HG03432 (cell line): ENCODE results near the gene CNKSR1.

ENCODE experiments used
- ATAC-seq: cut with Tn5 transposase; IDR thresholded peaks from one replicate; pipeline ENCODE4 v1.9.1; 2021; ENCODE audit warnings: mild to moderate bottlenecking, moderate library complexity; ENCODE audit not compliant: unreplicated experiment

CNKSR1 gene

DNA sequence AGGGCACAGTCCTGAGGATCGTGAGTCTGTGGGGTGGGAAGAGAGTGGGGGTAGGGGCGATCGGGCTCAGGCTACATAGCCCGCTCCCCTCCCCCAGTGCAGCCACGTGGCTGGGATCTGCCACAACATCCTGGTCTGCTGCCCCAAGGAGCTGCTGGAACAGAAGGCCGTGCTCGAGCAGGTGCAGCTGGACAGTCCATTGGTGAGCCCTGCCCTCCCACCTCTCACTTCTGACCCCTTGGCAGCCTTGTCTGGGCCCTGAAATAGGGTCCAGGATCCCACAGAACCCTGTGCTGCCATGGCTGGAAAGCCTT lies 5.0 kb downstream of the CNKSR1 start:
- ATAC-seq, result no peak

DNA sequence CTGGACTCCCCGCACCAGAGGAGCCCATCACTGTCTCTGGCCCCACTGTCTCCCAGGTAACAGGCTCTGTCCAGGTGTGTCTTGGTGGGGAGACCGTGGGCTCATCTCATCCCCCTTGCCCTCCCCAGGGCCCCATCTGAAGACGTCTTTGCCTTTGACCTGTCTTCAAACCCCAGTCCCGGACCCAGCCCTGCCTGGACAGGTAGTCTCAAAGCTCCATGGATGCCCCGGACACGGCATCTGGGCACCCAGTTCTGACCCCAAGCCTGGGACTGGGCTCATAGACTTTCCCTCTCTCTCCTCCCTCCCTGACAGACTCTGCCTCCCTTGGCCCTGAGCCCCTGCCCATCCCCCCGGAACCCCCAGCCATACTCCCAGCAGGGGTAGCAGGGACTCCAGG lies 6.8 kb downstream of the CNKSR1 start:
- ATAC-seq, result no peak

DNA sequence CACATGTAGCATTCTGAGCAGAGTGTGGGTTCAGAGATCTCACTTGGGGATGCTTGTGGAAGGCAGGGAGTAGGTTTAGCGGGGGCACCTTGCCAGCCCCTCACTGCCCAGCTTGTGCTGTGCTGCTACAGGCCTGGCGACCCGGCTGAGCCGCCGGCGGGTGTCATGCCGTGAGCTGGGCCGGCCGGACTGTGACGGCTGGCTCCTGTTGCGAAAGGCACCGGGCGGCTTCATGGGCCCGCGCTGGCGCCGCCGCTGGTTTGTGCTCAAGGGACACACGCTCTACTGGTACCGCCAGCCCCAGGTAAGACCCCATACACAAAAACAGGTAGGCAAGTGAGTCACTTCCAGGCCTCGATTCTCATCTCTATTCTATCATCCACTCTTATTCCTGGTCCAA lies 7.6 kb downstream of the CNKSR1 start:
- ATAC-seq, result no peak

DNA sequence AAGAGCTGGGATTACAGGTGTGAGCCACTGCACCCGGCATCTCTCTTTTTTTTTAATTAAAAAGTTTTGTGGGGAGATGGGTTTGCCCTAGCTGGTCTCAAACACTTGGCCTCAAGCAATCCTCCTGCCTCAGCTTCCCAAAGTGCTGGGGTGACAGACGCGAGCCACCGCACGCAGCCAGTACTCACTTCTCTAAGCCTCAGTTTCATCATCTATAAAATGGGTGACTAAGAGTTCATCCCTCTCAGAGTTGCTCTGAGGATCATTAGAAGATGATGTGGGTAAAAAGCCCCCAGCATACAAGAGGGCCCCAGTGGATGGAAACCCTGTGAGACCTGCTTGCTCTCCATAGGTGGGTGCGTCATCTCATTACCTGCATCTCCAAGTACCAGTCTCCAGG lies 10.6 kb downstream of the CNKSR1 start:
- no peak for ATAC-seq

DNA sequence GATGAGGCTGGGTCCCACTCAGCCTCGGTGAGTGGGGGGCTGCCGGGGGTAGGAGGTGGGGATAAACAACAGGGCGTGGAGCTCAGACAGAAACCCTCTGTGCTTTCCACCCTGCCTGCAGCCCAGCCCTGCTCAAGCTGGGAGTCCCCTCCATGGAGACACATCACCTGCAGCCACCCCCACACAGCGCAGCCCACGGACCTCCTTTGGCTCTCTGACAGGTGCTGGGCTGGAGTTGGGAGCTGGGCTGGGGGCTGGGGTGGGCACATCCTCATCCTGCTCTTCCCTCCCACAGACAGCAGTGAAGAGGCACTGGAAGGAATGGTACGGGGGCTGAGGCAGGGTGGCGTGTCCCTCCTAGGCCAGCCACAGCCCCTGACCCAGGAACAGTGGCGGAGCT lies 11.2 kb downstream of the CNKSR1 start:
- no peak for ATAC-seq

DNA sequence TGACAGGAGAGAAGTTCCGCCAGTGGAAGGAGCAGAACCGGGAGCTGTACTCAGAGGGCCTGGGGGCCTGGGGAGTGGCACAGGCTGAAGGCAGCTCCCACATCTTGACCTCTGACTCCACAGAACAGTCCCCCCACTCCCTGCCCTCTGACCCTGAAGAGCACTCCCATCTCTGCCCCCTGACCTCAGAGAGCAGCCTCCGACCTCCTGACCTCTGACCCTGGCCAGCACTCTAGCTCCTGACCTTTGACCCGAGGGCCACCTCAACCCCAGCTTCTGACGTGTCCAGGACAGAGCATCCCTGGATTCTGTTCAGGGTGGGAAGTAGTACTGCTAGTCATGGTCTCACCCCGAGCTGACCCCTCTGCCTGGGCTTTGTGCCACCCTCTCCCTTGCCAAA lies 12.0 kb downstream of the CNKSR1 start:
- no peak for ATAC-seq

DNA sequence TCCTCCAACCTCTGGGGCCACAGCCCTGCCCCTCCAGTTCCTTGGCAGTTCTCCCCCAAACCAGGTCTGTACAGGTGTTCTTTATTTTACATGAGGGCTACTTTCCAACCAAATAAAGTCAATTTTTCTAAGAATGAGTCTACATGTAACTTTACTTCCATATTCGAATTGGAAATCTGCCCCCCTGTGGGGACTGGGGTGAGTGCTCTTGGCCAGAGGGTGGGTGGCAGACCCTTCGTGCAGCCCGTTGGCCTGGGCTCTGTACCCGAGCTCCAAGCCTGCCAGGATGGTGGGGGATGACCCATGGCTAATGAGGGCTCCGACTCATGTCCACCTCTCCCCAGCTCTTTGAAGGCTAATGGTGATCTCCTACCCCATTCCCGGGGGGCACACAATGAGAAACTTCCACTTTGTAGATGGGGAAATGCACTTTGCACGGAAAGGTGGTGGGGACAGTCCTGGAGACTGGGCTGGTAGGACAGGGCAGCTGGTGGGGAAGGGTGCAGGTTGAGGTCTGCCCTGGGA lies 12.5 kb downstream of the CNKSR1 start:
- no peak for ATAC-seq

DNA sequence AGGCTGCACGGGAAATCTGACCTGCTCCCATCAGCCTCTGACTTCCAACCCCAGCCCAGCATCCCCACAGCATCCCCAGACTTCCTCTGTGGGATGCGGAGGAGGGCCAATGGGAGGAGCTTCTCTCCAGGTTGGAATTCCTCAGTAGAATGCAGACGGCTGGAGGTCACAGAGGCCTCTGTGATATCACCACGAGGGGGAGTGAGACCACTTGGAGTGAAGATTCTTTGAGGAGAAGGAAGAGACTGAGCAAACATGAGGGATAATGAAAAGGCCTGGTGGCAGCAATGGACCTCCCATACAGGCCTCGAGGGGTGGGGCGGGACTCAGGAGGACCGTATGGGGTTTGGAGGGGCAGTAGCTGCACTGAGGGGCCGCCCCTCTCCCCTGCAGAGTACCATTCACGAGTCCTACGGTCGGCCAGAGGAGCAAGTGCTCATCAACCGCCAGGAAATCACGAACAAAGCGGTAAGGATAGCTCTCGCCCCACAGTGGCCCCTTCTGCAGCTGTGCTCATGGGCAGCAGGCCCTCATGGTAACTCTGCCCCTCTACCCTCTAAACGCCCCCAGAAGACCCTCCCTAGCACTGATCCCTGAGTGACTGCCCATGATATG lies 13.2 kb downstream of the CNKSR1 start, which contains the start of gene CATSPER4:
Gene CATSPER4, plus strand, starts transcription at position 230 of the 615 bp plus-strand sequence. Its CDS starts 26 bp downstream, at position 256.
- no peak for ATAC-seq

DNA sequence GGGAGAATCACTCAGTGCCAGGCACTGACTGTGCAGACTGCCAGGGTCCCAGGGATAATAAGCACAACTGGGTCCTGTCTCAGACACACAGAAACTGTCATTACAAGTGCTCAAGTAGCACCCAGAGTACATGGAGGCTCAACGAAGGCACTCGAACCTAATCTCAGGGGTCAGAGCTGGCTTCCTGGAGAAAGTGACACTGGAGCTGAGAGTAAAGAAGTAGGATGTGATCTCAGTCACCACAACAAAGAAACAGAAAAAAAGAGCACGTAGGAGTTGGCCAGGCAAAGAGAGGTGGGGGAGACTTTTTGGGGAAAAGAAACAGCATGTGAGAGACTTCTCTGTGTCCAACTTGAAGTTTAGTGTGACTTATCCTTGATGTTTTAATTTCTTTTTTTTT lies 14.4 kb downstream of the CNKSR1 start:
- no peak for ATAC-seq

DNA sequence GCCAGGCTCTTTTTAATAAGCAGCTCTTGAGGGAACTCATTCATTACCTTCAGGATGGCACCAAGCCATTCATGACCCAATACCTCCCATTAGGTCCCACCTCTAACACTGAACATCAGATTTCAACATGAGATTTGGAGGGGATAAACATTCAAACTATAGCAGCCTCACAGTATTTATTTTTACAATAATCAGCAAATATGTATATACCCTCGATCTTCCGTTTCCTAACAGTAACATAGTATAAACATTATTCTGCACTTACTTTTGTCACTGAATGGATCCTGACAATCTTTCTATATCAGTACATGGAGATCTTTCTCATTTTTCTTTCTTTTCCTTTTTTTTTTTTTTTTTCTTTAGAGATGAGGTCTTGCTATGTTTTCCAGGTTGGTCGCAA lies 18.5 kb downstream of the CNKSR1 start:
- no peak for ATAC-seq

DNA sequence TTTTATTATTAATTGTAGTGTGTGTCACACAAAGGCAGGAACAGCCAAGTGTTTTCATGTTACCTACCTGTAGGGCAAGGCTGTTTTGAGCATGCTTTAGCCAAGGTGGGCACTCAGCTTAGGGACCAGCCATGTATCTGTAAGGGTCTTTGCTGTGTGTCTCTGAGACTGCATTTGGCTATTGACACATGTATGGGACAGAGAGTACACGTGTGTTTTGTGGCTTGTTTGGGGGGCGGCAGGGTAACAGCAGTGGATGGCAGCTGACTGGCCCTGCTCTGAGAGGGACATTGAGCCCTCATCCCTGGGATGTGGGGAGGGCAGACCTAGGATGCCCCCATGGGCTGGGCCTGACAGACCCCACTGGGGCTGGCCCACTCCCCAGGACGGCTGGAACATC lies 20.0 kb downstream of the CNKSR1 start:
- no peak for ATAC-seq

DNA sequence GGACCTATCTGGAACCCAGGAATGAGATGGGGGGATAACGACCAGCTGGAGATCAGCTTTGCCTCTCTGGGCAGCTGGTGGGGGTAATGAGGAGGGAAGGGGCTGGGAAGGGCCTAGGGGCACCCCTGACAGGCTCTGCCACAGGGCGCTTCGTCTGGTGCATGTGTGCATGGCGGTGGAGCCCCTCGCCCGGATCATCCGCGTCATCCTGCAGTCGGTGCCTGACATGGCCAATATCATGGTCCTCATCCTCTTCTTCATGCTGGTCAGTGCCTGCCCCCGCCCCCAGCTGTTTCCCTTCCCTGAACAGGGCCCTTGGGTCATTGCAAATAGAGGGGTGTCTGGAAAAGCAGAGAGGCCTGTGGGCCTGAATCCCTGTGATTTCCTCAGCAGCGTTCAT lies 20.5 kb downstream of the CNKSR1 start:
- no peak for ATAC-seq

DNA sequence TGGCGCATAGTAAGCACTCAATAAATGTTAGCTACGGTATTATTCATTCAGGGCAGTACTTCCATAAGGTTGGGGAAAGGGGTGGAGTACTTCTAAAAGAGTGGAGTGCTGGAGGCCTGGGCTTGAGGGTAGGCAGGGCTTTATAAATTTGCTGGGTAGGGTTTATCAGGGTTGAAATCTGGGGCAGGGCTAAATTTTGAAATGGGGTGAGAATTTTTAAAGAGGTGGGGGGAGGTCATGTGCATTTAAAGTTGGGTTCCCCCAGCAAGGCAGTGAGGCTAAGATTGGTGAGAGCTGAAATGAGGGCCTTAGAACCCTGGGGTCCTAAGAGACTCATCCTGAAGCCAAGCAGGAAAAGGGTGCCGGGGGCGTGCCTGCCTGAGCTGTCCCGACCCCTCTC lies 23.1 kb downstream of the CNKSR1 start:
- no peak for ATAC-seq

DNA sequence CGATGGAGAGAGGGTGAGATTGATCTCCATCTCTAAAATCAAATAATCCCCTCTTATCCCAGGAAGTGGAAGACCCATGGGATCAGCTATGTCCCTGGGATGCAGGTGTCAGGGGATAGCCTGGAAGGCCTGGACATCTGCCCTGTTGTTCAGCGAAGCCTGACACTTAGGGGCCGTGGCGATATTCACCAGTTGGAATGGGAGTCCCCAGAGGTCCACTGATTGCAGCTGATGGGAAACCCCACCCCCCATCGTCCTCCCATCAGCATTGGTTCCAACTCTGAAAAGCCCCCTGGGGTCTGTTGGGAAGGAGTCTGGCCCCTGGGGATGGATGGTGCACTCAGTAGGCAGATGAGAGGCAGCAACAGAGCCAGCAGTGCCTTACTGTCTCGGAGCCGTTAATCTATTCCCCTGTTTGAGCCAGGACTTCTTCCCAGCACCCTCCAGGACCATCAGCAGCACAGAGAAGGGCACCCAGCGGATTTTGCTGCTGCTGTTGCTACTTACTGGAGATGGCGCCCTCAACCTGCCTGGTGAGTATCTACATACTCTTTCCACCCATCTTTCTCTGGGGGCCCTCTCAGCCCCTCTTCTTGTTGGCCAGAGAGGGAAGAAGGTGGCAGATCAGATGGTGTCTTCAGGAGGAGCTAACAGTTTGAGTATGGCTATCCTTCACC lies 26.5 kb downstream of the CNKSR1 start:
- ATAC-seq, result no peak

DNA sequence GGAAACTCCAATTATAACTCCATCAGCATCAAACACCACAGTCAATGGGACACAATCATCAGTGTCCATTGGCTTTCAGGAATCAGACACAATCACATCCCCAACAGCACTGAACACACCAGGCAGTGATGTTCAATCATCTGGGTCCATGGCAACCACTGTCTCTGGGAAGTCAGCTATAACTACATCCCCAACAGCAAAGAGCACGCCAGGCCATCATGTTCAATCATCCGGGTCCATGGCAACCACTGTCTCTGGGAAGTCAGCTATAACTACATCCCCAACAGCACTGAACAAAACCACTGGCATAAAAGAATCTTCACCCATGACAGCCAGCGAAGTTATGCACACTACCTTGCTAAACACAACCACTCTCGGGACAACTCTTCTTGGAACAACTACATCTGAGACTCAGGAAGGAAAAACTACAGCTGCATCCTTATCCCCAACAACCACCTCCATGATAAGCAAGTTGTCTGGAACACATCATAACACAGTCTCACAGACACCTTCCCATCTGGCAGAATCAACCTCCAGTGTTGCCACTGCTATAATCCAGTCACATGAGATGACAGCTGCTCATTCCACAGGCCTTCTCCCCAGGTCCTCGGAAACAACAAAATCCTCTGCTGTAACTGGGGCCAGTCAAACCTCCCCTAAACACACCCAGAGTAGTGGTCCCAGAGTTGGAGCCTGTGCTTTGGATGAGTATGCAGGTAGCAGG lies 33.0 kb downstream of the CNKSR1 start:
- no peak for ATAC-seq

DNA sequence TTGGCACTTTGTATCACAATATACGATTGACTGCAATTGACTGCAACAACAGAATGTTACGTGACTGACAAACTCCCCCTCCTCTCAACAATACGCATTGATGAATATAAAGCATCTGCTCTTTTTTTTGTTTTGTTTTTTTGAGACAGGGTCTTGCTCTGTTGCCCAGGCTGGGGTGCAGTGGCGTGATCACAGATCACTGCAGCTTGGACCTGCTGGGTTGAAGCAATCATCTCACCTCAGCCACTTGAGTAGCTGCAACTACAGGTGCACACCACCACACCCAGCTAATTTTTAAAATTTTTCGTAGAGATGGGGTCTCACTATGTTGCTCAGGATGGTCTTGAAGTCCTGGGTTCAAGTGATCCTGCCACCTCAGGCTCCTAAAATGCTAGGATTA lies 35.4 kb downstream of the CNKSR1 start:
- ATAC-seq, result no peak

DNA sequence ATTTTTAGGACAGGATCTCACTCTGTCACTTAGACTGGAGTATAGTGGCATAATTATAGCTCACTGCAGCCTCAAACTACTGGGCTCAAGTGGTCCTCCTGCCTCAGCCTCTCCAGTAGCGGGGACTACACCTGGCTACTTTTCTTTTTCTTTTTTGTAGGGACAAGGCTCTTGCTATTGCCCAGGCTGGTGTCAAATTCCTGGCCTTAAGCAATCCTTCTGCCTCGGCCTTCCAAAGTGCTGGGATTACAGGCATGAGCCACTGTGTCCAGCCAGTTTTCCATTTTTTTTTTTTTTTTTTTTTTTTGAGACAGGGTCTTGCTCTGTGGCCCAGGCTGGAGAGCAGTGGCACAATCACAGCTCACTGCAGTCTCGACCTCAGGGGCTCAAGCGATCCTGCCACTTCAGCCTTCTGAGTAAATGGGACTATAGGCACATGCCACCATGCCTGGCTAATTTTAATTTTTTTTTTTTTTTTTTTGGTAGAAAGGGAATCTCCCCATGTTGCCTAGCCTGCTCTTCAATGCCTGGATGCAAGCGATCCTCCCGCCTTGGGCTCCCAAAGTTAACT lies 36.1 kb downstream of the CNKSR1 start:
- no peak for ATAC-seq

DNA sequence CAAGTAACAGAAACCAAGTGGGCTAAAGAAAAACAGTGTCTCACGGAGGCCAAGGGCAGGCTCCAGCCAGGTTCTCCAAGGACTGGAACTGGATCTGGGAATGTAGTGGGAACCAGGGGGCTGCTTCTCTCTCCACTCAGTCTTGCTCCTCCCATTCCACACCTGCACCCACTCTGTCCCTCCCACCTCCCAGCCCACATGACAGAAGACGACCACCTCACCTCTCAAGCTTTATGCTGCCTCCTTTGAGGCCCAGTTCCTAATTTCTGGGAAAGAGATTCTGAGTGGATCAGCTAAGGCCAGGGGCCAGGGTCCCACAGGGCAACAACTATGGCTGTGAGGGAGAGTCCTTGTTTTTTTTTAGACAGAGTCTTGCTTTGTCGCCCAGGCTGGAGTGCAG lies 38.0 kb downstream of the CNKSR1 start:
- no peak for ATAC-seq

DNA sequence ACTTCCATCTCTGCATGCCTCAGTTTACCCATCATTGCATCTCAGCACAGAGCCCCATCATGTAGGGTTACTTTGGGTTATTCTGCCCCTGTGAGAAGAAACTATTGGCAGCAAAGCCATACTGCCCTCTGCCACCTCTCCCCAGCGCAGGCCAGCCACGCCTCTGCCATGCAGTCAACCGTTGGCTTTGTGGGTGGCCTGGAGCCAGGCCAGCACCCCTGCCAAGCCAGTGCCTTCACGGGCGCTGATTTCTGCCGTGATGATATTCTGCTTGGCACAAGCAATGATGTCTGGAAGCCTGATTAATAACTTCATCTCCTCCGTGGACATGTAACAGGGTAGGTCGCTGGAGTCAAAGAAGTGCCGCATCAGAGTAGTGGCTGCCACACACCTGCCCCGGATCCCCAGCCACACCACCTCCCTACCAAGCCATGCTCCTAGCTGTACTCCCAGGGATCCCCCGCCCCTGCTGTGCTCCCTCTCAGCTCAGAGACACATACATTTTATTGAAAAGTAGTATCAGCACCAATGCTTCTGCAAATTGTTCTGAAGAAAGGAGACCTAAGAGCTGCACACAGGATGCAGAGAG lies 41.7 kb downstream of the CNKSR1 start:
- no peak for ATAC-seq

DNA sequence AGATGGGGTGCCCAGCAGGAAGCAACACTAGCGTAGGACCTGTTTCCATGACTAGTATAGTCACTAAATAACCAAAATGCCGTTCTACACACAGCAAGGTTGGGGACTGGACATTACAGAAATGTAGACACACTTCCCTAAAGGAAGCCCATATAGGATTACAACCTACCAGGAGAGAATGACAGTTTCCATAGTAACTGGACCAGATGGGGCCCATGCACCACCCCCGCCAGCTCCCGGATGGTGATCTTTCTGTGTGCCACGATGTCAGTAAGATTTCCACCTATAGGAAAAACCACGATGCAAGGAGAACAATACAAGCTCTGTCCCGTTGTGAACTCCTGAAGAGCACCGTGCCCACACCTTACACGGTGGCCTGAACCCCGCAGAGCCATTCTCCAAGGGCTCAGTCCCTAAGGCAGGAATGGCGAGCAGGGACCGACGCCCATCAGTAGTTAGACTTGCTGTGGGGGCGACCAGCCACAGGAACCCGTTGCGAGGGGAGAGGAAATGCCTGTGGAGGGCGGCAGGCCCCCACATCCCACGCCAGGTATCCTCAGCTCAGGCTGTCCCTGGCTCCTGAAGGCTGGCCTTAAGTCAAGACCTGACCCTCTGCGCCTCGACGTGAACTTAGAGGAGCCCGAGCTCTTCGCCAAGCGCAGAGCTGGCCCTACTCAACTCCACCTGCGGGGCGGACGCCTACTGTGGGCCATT lies 43.1 kb downstream of the CNKSR1 start:
- no peak for ATAC-seq

DNA sequence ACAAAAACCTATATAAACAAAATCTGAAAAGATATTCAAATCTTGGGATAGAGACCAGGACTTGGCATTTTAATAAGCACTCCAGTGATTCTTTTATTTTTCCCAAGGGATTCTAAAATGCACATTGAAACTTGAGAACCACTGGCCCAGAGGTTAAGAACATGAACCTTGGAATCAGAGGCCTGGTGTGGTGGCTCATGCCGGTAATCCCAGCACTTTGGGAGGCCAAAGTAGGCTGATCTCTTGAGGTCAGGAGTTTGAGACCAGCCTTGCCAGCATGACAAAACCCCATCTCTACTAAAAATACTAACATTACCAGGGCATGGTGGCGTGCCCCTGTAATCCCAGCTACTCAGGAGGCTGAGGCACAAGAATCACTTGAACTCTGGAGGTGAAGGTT lies 43.8 kb downstream of the CNKSR1 start:
- ATAC-seq, result no peak
